Subcutaneous preadipocyte (primary cell): ENCODE data around the gene LGALS7B. TPM values are rescaled to one million over a fixed set of nuclear protein-coding genes. Genes with fewer than 3 reads are reported as not detected.

ENCODE experiments used
- small RNA-seq: library from RNA; depleted of rRNA; stranded (forward); fragments of <200 nt; gene quantifications from one replicate; pipeline ENCODE3, GENCODE V24; 2012
- total RNA-seq: library from RNA; depleted of rRNA; stranded (reverse); fragments of >200 nt; gene quantifications from 2 replicates; pipeline ENCODE4 v1.2.3, GENCODE V29; 2012

The LGALS7B gene
- total RNA-seq, result not detected in 2 replicates

DNA sequence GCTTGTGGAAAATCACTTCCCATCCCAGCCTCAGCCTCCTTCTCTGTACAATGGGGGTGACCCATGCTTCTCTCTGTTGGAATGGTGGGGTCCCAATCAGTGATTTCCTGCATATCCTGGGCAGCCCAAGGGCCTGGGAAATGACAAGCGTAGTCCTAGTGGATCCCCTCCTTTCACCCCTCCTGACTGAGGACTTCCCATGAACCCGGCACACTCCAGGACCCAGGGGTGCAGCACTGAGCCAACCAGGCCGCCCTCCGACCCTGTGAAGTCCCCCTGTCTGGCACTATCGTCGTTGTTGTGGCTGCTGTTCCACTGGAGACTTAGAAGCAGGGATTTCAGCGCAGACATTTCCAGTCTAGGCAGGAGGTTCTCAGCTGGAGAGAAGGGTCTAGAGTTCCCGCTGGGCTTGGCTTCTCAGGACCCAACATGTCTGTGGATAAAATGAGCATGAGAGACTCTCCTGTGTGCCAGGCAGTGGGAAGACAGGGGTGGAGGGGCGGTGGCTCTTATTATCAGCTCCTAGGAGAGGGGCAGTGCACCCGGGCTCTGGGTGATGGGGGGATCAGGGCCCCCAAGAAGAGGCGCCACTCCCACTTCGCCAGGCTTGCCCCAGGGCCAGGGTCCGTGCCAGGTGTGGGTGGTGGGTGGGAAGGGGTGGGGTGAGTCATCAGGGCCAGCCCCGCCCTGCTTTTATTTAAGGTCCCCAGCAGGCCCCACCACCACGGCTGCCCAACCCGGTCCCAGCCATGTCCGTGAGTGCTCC, at the start of gene LGALS7B:
Gene LGALS7B (plus strand): TSS at position 723 of the 766 bp plus-strand sequence. CDS start 27 bp downstream, at position 750.

GRCh38 chr19:38744298-38744681, 44.7 kb upstream of the LGALS7B start, which contains the start of gene CAPN12:
Gene CAPN12 (minus strand): TSS chr19:38744474. CDS start chr19:38744165, 309 bp downstream.

DNA sequence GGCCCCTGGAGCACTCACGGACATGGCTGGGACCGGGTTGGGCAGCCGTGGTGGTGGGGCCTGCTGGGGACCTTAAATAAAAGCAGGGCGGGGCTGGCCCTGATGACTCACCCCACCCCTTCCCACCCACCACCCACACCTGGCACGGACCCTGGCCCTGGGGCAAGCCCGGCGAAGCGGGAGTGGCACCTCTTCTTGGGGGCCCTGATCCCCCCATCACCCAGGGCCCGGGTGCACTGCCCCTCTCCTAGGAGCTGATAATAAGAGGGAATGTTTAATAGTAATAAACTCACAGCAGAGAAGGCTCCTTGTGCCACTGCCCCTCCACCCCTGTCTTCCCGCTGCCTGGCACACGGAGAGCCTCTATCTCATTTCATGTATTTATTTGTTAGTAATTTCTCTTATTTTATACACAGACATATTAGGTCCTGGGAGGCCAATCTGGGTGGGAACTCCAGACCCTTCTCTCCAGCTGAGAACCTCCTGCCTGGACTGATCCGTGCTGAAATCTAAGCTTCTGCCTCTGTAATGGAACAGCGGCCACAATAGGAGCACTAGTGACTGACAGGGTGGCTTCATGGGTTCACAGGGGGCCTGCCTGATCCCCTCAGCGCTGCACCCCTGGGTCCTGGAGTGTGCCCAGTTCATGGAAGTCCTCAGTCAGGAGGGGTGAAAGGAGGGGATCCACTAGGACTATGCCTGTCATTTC, 15.4 kb upstream of the LGALS7B start, which contains the start of gene LGALS7:
Gene LGALS7 (minus strand): TSS at position 49 of the 709 bp plus-strand sequence. CDS start 25 bp downstream, at position 24.

GRCh38 chr19:38812841-38813320, 23.9 kb downstream of the LGALS7B start, which contains the start of gene LGALS4:
Gene LGALS4 (minus strand): TSS chr19:38812945. CDS start chr19:38812886, 59 bp downstream.

Small RNAs within 50 kb of the gene (small RNA-seq; reads per million reads assigned to genes)
- not detected for gene RNU6-140P

Other genes starting within 250 kb of the LGALS7B start
- gene MAP4K1, start 171.2 kb upstream of the LGALS7B start, total RNA-seq, result under 0.01 TPM in 1 of 2 replicates, not detected in the other
- gene EIF3K, start 170.0 kb upstream of the LGALS7B start, total RNA-seq, result 215 and 358 TPM in 2 replicates
- gene ACTN4, start 141.6 kb upstream of the LGALS7B start, total RNA-seq, result 109 and 160 TPM in 2 replicates
- gene CAPN12, start 44.7 kb upstream of the LGALS7B start, total RNA-seq, result not detected in 2 replicates
- not detected in 2 replicates for gene LGALS7, start 15.7 kb upstream of the LGALS7B start, total RNA-seq
- not detected in 2 replicates for gene LGALS4, start 23.7 kb downstream of the LGALS7B start, total RNA-seq
- 25.2 and 28.7 TPM in 2 replicates for gene ECH1, start 42.6 kb downstream of the LGALS7B start, total RNA-seq
- 216 and 330 TPM in 2 replicates for gene HNRNPL, start 60.8 kb downstream of the LGALS7B start, total RNA-seq
- 2.2 and 4.3 TPM in 2 replicates for gene RINL, start 89.1 kb downstream of the LGALS7B start, total RNA-seq
- 42.2 and 45.9 TPM in 2 replicates for gene SIRT2, start 110.4 kb downstream of the LGALS7B start, total RNA-seq
- gene NFKBIB, start 110.8 kb downstream of the LGALS7B start, total RNA-seq, result 6.6 and 8.8 TPM in 2 replicates
- gene CCER2, start 123.0 kb downstream of the LGALS7B start, total RNA-seq, result not detected in 2 replicates
- 21.3 and 32.6 TPM in 2 replicates for gene SARS2, start 141.6 kb downstream of the LGALS7B start, total RNA-seq
- gene MRPS12, start 141.7 kb downstream of the LGALS7B start, total RNA-seq, result 43.6 and 49.2 TPM in 2 replicates
- 24.3 and 30.7 TPM in 2 replicates for gene FBXO17, start 186.5 kb downstream of the LGALS7B start, total RNA-seq
- 1.8 and 2.2 TPM in 2 replicates for gene FBXO27, start 243.3 kb downstream of the LGALS7B start, total RNA-seq